Mucosa of stomach (tissue), 1 donor: ENCODE results near the gene KLHL29.

Source experiments
- H3K27me3 ChIP-seq: one replicate; pipeline ENCODE4 v1.7.0; 2013; ENCODE audit warnings: mild to moderate bottlenecking, low read length; ENCODE audit not compliant: control insufficient read depth, insufficient read depth
- H3K36me3 ChIP-seq: one replicate; pipeline ENCODE4 v1.7.0; 2013; ENCODE audit warnings: low read length; ENCODE audit not compliant: control insufficient read depth, insufficient read depth
- H3K4me1 ChIP-seq: one replicate; pipeline ENCODE4 v1.7.0; 2013; ENCODE audit warnings: mild to moderate bottlenecking, low read length; ENCODE audit not compliant: control insufficient read depth, insufficient read depth
- H3K4me3 ChIP-seq: one replicate; pipeline ENCODE4 v1.7.0; 2013; ENCODE audit warnings: low read length
- H3K9ac ChIP-seq: one replicate; pipeline ENCODE4 v1.7.0; 2013; ENCODE audit warnings: mild to moderate bottlenecking, low read length, moderate library complexity
- H3K9me3 ChIP-seq: one replicate; pipeline ENCODE4 v1.7.0; 2013; ENCODE audit warnings: mild to moderate bottlenecking, low read length, moderate library complexity; ENCODE audit not compliant: control insufficient read depth
- donor health status: Pancreatic carcinoma.

The KLHL29 gene

DNA sequence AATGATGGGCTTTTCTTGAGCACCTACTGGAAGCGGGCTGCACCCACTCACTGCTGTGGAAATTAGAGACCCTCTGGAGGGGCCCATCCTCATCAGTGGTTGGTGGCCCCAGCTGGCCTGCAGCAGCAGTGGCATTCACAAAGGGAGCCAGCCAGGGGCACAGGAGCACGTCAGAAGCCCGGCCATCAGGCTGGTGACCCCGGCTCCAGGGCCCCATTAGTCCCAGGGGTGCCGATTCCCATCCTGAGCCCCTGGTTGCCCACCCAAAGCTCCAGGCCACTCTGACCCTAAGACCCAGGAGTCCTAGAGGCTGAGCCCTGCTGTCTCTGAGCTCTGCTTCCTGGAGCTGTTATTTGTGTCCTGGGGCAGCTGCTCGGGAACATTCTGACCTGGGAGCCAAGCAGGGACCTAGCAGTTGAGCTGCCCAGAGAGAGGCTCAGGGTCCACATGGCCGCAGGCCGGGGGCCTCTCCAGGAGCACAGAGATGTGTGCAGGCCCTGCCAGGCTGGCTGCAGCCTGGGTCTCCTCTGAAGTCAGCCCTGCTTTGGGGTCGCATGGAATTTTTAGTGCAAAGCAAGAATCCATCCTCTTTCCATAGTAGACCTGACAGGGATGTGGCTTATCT is 207.2 kb downstream of the KLHL29 start:
- no peak overlapping the region for H3K4me3 ChIP-seq
- no peaks in the 10 kb centered on the region for H3K36me3 ChIP-seq
- no peaks in the 10 kb centered on the region for H3K9me3 ChIP-seq
- no peaks in the 10 kb centered on the region for H3K27me3 ChIP-seq
- H3K9ac ChIP-seq, result no peak overlapping the region
- H3K4me1 ChIP-seq, result peaks cover 12% of the 10 kb centered on the region

- Histone ChIP-seq H3K4me1 (peaks cover 12% of the 10 kb centered on the region), H3K36me3 (no peaks in the 10 kb centered on the region), H3K27me3 (no peaks in the 10 kb centered on the region), H3K9ac (no peak overlapping the region), H3K4me3 (no peak overlapping the region), H3K9me3 (no peaks in the 10 kb centered on the region)
Observed at GRCh38 chr2:23592898-23593751, 208.1 kb downstream of the KLHL29 start.

- no peaks in the 10 kb centered on the region for H3K36me3 ChIP-seq
- no peak overlapping the region for H3K4me3 ChIP-seq
- no peaks in the 10 kb centered on the region for H3K27me3 ChIP-seq
- H3K4me1 ChIP-seq, result peaks cover 12% of the 10 kb centered on the region
- no peaks in the 10 kb centered on the region for H3K9me3 ChIP-seq
- H3K9ac ChIP-seq, result no peak overlapping the region
Observed at GRCh38 chr2:23593752-23594459, 208.9 kb downstream of the KLHL29 start.

DNA sequence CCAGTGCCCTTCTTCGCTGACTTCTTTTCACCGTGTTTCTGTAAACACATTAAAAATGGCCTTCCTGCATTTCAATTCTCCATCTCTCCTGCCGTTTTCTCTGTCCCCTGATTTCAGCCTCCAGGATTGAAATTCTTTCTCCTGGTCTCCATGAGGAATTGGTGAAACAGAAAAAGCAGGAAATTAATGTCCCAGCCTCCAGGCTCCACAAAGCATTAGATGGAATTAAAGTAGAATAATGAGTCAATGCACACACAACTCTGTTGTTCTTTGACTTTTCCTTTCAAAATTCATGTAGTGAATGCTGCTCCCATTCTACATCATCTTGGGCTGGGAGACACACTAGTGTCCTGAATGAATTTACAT is 209.5 kb downstream of the KLHL29 start:
- H3K4me3 ChIP-seq, result no peak overlapping the region
- no peaks in the 10 kb centered on the region for H3K27me3 ChIP-seq
- no peak overlapping the region for H3K9ac ChIP-seq
- H3K36me3 ChIP-seq, result no peaks in the 10 kb centered on the region
- H3K4me1 ChIP-seq, result peaks cover 12% of the 10 kb centered on the region
- no peaks in the 10 kb centered on the region for H3K9me3 ChIP-seq

GRCh38 chr2:23595021-23595420 is 210.0 kb downstream of the KLHL29 start:
- Histone ChIP-seq H3K4me3 (no peak overlapping the region), H3K4me1 (peaks cover 12% of the 10 kb centered on the region), H3K9ac (no peak overlapping the region)

DNA sequence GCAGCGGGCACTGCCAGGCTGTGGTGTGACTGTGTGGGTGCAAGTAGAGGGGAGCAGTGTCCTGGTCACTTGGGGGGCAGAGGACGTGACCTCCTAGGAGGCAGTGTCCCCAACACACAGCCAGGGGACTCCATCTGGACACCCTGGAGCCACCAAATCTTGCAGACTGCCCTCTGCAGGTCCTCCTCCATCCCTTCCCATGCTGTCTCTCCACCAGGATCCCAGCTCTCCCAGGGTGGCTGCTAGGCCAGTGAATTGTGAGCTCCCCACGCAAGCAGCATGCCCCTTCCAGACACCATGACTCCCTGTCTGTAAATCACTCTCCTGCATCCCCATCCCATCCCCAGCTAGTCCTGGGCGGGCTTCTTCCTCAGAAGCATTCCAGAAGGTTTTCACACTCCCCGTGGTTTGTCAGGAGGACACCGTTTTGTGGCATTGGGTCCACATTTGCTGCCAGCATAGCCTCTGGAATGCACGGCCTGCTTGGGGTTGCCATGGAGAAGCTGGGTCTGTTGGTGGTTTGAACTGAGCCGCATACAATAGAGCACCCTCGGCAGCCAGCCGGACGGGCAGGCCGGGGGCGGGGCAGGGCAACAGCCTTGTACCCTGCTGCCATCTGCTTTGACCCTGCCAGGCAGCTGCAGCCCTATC is 210.7 kb downstream of the KLHL29 start:
- no peaks in the 10 kb centered on the region for H3K27me3 ChIP-seq
- H3K4me1 ChIP-seq, result peaks cover 12% of the 10 kb centered on the region
- no peaks in the 10 kb centered on the region for H3K36me3 ChIP-seq
- H3K9ac ChIP-seq, result no peak overlapping the region
- no peak overlapping the region for H3K4me3 ChIP-seq
- H3K9me3 ChIP-seq, result no peaks in the 10 kb centered on the region

More at GRCh38 chr2:23595021-23595420, 210.0 kb downstream of the KLHL29 start:
- no peaks in the 10 kb centered on the region for H3K27me3 ChIP-seq
- H3K9me3 ChIP-seq, result no peaks in the 10 kb centered on the region
- no peaks in the 10 kb centered on the region for H3K36me3 ChIP-seq

- H3K27me3 ChIP-seq, result no peaks in the 10 kb centered on the region
- H3K36me3 ChIP-seq, result no peaks in the 10 kb centered on the region
- peaks cover 12% of the 10 kb centered on the region for H3K4me1 ChIP-seq
- no peaks in the 10 kb centered on the region for H3K9me3 ChIP-seq
- H3K4me3 ChIP-seq, result no peak overlapping the region
- no peak overlapping the region for H3K9ac ChIP-seq
Observed at GRCh38 chr2:23596316-23596885, 211.4 kb downstream of the KLHL29 start.

DNA sequence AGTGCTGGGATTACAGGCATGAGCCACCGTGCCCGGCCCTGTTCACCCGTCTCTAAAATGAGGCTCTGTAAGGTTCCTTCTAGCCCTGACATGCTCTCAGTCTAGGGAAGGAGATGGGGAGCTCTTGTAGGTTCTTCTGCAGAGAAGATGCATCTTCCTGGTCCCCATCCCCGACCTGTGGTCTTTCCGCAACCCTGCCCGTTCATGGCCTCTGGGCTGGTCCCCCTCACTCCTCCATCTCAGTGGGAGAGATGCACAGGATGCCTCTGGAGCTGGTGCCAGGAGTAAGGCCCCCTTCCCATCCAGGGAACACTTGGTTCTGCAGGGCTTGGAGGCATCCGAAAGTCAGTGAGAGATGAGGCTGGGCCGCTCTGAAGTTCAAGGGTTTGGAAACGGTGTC is 212.7 kb downstream of the KLHL29 start:
- no peak overlapping the region for H3K9ac ChIP-seq
- no peaks in the 10 kb centered on the region for H3K9me3 ChIP-seq
- no peaks in the 10 kb centered on the region for H3K36me3 ChIP-seq
- H3K4me1 ChIP-seq, result peaks cover 12% of the 10 kb centered on the region
- H3K27me3 ChIP-seq, result no peaks in the 10 kb centered on the region
- no peak overlapping the region for H3K4me3 ChIP-seq

DNA sequence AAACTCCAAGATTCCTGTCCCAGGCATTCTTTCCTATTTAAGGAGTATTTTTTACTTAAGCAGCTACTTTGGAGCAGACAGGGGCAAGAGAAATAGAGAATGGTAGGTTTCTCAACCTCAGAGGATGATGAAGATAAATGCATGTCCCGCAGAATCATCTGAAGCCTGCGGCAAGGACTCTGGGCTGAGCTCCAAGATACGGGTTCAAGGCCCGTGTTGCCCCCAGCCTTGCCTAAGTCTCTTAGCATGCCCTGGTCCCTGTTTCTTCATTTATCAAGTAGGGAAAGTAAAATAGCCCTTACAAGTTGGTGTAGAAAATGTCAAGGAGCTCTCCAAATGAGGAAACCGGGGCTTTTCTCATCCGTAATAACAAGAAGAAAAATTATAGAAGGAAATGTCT is 214.0 kb downstream of the KLHL29 start:
- Histone ChIP-seq H3K4me3 (no peak overlapping the region), H3K4me1 (peaks cover 9% of the 10 kb centered on the region), H3K27me3 (no peaks in the 10 kb centered on the region), H3K36me3 (no peaks in the 10 kb centered on the region), H3K9ac (no peak overlapping the region), H3K9me3 (no peaks in the 10 kb centered on the region)

GRCh38 chr2:23599667-23600066 is 214.7 kb downstream of the KLHL29 start:
- H3K36me3 ChIP-seq, result no peaks in the 10 kb centered on the region
- H3K4me3 ChIP-seq, result no peak overlapping the region
- peaks cover 6% of the 10 kb centered on the region for H3K4me1 ChIP-seq
- H3K9me3 ChIP-seq, result no peaks in the 10 kb centered on the region
- H3K9ac ChIP-seq, result no peak overlapping the region
- no peaks in the 10 kb centered on the region for H3K27me3 ChIP-seq

DNA sequence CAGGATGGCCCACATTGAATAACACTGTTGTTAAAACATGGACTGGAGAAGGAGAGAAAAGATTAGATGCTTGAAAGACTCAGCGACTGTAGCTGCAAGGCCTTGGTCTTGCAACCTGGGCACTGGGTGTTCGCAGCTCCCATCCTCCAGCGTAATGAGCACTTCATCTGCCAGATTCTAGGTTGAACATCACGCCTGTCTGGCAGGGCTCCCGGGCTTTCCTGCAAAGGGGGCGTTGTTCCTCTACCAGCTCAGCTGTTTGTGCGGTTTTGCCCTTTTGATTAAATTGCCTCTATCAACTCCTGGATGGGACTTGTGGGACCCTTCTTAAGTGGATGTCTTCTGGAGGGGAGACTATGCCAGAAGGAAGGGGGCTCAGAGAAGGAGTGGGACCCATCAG is 215.4 kb downstream of the KLHL29 start:
- Histone ChIP-seq H3K36me3 (no peaks in the 10 kb centered on the region), H3K4me3 (no peak overlapping the region), H3K9me3 (no peaks in the 10 kb centered on the region), H3K4me1 (peaks cover 6% of the 10 kb centered on the region), H3K9ac (no peak overlapping the region), H3K27me3 (no peaks in the 10 kb centered on the region)
